Transverse colon (tissue), 3 donors: ENCODE results near the gene LAMB1.

ENCODE experiments used
- CTCF ChIP-seq, 5 experiments: fragments of 200-600 bp in 3 of 5; fragments of 450-650 bp in 2 of 5; sonication (generic) in 3 of 5; IDR thresholded peaks; 1 replicate in 2 of 5; 2 replicates in 3 of 5; pipeline ENCODE4 v1.5.1; 2016 to 2017; ENCODE audit warnings: antibody characterized with exemption in 5 of 5, inconsistent platforms in 3 of 5, mild to moderate bottlenecking in 2 of 5, moderate library complexity in 1 of 5
- EP300 ChIP-seq: sonication (generic); formaldehyde crosslinking; IDR thresholded peaks from one replicate; pipeline ENCODE4 v1.6.1; 2017; ENCODE audit warnings: antibody characterized with exemption, low read depth
- POLR2A ChIP-seq: fragments of 450-650 bp; IDR thresholded peaks from one replicate; pipeline ENCODE4 v1.6.1; 2016; ENCODE audit warnings: antibody characterized with exemption, mild to moderate bottlenecking, moderate library complexity

GRCh38 chr7:107972075-107972482, 30.9 kb downstream of the LAMB1 start:
- no peak for TF ChIP-seq CTCF (IDR thresholded peaks at IDR 0.05)
- no peak for TF ChIP-seq POLR2A
- peak; percentile 97 for TF ChIP-seq EP300
